LNCAP (cell line): Measurements from ENCODE around the gene TNNT3.

Source experiments
- TF ChIP-seq, protein P1 (sequence below): fragments of 450-650 bp; IDR thresholded peaks from 2 replicates; pipeline ENCODE4 v1.5.1; 2017; ENCODE audit warnings: mild to moderate bottlenecking

The TNNT3 gene

DNA sequence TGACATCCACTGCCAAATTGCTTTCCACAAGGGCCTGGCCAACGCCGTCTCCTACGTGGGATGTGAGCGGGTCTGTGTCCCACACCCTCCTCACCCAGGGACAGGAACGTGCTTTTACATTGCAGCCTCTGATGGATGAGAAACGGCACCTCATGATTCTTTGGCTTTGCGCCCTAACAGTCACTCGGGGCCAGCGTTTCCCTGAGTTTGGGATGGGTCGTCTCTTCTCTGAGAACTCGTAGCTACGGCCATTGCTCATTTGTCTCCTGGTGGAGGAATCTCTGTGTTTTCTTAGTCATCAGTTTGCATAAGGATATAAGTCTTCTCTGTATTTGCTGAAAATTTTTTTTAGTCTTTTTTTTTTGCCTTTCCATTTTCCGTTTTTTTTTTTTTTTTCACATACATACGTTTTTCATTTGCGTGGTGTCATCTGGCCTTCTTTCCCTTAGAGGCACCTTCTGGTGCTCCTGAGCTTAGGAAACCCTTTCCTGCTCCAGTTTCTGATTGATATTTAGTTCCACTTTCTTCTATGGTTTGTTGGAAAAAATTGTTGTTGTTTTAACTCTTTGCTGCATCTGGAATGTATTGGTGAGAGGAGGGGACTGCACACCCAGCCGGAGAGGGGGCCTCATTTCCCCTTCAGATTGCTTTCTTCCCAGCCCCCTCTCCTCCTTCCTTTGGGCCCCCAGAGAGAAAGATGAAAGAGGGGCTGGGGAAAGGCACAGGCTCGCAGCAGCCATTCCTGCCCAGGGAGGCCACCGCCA lies 12.0 kb downstream of the TNNT3 start:
- TF ChIP-seq, protein P1, sequence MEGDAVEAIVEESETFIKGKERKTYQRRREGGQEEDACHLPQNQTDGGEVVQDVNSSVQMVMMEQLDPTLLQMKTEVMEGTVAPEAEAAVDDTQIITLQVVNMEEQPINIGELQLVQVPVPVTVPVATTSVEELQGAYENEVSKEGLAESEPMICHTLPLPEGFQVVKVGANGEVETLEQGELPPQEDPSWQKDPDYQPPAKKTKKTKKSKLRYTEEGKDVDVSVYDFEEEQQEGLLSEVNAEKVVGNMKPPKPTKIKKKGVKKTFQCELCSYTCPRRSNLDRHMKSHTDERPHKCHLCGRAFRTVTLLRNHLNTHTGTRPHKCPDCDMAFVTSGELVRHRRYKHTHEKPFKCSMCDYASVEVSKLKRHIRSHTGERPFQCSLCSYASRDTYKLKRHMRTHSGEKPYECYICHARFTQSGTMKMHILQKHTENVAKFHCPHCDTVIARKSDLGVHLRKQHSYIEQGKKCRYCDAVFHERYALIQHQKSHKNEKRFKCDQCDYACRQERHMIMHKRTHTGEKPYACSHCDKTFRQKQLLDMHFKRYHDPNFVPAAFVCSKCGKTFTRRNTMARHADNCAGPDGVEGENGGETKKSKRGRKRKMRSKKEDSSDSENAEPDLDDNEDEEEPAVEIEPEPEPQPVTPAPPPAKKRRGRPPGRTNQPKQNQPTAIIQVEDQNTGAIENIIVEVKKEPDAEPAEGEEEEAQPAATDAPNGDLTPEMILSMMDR, result no peak

DNA sequence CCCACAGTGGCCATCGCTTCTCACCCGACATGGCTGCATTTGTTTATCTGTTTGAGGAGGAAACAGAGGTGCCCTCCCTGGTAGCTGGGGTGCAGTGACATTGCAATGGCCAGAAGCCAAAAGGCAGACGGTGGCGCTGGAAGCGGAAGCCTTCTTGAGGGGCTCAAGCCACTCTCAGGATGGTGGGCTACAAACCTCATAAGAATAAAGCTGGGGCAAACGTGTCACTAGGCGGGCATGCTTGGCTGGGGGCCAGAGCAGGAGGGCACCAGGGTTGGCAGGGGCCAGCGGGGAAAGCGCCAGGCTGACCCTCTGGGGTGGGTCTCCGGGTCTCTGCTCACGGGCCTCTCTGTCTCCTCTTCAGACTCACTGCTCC lies 12.6 kb downstream of the TNNT3 start:
- TF ChIP-seq, protein P1, result no peak

DNA sequence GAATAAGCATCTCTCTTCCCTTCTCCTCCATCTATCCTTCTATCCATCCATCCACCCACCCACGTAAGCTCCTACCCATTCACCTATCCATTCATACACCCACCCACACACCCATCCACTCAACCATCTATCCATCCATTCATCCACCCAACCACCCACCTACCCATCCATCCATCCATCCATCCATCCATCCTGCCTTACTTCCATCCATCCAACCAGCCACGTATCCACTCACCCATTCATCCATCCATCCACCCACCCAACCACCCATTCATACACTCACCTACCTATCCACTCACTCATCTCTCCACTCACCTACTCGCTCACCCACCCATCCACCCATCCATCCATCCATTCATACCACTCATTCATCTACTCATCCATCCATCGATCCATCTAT lies 13.2 kb downstream of the TNNT3 start:
- TF ChIP-seq, protein P1, result no peak

DNA sequence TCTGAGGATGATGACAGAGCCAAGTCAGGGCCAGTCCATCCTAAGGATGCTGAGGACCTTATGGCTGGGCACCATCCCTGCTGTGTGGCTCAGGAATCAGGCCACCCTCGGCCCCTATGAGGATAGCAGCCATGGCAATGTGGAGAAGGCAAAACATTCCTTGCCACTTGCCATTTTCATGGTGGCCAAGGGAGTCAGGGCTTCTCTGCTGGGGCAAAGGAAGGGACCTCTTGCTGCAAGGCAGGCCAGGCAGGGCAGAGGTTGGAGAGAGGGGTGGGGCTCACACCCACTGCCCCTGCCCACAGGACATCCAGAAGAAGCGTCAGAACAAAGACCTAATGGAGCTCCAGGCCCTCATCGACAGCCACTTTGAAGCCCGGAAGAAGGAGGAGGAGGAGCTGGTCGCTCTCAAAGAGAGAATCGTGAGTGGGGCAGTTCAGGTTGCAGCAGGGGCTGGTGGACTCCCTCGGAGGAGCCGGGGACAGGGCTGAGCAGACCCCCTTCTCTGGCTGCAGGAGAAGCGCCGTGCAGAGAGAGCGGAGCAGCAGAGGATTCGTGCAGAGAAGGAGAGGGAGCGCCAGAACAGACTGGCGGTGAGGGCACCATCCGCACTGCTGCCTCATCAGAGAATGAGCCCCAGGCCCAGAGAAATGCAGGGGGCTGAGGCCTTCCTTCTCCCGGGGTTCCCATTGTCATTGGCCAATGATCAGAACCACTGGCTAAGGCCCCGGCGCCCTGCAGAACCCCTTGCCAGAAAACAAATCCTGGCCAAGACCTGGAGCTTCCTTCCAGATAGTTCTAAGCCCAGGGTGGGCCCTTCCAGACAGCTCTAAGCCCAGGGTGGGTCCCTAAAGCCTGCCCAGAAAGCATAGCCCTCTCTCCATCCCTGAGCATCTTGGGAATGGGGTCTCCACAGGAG lies 14.2 kb downstream of the TNNT3 start:
- TF ChIP-seq, protein P1, result no peak

DNA sequence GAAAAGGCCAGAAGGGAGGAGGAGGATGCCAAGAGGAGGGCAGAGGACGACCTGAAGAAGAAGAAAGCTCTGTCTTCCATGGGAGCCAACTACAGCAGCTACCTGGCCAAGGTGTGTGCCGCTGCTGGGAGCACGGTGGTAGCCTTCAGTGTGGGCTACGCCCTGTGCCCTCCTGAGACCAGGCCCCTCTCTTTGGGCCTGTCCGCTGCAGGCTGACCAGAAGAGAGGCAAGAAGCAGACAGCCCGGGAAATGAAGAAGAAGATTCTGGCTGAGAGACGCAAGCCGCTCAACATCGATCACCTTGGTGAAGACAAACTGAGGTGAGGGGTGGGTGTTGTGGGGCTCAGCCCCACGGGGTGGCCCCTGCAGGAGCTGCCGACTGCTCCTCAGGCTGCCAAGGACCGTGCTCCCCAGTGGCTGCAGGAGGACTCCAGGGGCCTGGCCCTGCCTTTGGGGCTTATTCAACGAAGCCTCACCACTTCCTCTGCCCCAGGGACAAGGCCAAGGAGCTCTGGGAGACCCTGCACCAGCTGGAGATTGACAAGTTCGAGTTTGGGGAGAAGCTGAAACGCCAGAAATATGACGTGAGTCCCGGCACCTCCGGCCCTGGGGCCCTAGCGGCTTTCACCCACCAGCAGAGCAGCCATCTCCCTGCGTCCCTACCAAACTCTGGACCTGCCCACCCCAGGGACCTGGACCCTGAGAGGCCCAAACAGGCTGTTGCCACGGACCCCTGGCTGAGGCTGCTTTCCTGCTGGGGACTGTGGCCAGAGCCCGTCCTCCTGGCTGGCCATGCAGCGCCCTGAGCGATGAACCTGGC lies 15.0 kb downstream of the TNNT3 start:
- TF ChIP-seq, protein P1, result no peak

DNA sequence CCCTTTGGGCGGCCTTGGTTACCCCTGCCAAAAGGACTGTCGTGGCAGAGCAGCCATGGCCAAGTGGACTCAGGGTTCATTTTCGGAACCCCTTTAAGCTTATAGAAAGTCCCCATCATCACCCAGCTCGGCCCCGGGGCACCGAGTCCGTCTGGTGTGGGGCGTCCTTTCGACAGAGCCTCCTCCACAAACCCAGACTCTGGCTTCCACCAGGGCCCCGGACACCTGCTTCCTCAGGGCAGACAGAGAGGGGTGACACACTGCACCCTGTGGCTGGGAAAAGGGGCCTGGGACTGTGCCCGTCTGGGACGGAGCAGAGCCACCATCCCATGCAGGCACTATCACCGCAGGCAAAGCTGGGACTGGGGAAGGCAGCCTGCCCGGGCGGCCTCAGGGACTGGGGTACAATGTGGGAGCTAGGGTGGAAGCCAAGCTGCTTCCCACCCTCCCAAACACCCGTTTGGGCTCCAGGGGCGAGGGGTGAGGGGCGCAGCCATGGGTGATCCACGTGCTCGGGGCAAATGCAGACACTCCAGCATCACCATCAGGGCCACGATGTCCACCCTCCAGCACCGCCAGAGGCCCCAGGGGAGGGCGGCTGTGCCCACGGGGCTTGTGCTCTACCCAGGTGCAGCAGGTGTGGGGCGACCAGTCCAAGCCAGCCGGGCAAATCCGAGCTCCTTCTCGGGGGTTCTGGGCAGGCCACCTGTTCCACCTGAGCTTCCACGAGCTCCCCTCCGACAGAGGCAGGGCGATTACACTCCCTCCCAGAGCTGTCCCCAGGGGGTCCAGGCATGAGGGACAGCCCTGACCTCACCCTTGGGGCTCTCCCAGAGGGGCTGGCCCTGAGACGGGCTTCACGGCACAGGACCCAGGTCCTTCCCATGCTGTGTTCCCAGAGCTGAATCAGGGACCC lies 15.9 kb downstream of the TNNT3 start:
- TF ChIP-seq, protein P1, result no peak
